GM23338 (cell line): ENCODE data around the gene NCSTN. TPM values are rescaled to one million over a fixed set of nuclear protein-coding genes. Genes with fewer than 3 reads are reported as not detected.

Source experiments
- ATAC-seq: fragments of 200-7000 bp; cut with Tn5 transposase; 3 replicates; pipeline ENCODE4 v1.9.1; 2020
- DNase-seq: peaks from one replicate; pipeline ENCODE4 v3.0.0-alpha.2; 2015; ENCODE audit warnings: low spot score
- H2AFZ ChIP-seq: fragments of 200-600 bp; sonication (generic); 2 replicates; pipeline ENCODE4 v1.8.0; 2016; ENCODE audit warnings: antibody characterized with exemption, mild to moderate bottlenecking, moderate library complexity
- H3F3A ChIP-seq: fragments of 200-600 bp; sonication (generic); replicated peaks from 2 replicates; pipeline ENCODE4 v1.8.0; 2017; ENCODE audit warnings: antibody characterized with exemption, mixed run types, low read depth
- H3K27ac ChIP-seq: fragments of 200-600 bp; sonication (generic); 2 replicates; pipeline ENCODE4 v1.6.1; 2016; ENCODE audit warnings: low read depth
- H3K27me3 ChIP-seq: fragments of 200-600 bp; sonication (generic); 2 replicates; pipeline ENCODE4 v1.8.0; 2016; ENCODE audit warnings: mild to moderate bottlenecking, mixed run types, moderate library complexity; ENCODE audit not compliant: insufficient read depth
- H3K36me3 ChIP-seq: fragments of 200-600 bp; sonication (generic); 2 replicates; pipeline ENCODE4 v1.8.0; 2016; ENCODE audit warnings: mild to moderate bottlenecking; ENCODE audit not compliant: insufficient read depth
- H3K4me1 ChIP-seq: fragments of 200-600 bp; sonication (generic); 2 replicates; pipeline ENCODE4 v1.8.0; 2016; ENCODE audit warnings: mild to moderate bottlenecking, moderate library complexity; ENCODE audit not compliant: insufficient read depth
- H3K4me2 ChIP-seq: fragments of 200-600 bp; sonication (generic); 2 replicates; pipeline ENCODE4 v1.7.1; 2017; ENCODE audit warnings: mixed run types
- H3K4me3 ChIP-seq: fragments of 200-600 bp; sonication (generic); 2 replicates; pipeline ENCODE4 v1.6.1; 2016; ENCODE audit warnings: mixed run types
- H3K79me2 ChIP-seq: fragments of 200-600 bp; sonication (generic); replicated peaks from 2 replicates; pipeline ENCODE4 v1.8.0; 2017; ENCODE audit warnings: mild to moderate bottlenecking; ENCODE audit not compliant: insufficient read depth
- H3K9me2 ChIP-seq: fragments of 200-600 bp; sonication (generic); 2 replicates; pipeline ENCODE4 v1.8.0; 2017; ENCODE audit not compliant: insufficient read depth
- H4K20me1 ChIP-seq: fragments of 200-600 bp; sonication (generic); replicated peaks from 2 replicates; pipeline ENCODE4 v1.8.0; 2017; ENCODE audit warnings: mild to moderate bottlenecking; ENCODE audit not compliant: insufficient read depth
- H3K27ac Mint-ChIP-seq: 2 replicates; pipeline ENCODE4 v1.8.0; 2020; ENCODE audit warnings: inconsistent platforms, mild to moderate bottlenecking, moderate library complexity, mixed read lengths
- H3K27me3 Mint-ChIP-seq: 3 replicates; pipeline ENCODE4 v1.8.0; 2022; ENCODE audit warnings: low read depth, mild to moderate bottlenecking, moderate library complexity, mixed read lengths, inconsistent platforms; ENCODE audit not compliant: insufficient read depth, poor library complexity
- H3K36me3 Mint-ChIP-seq: 3 replicates; pipeline ENCODE4 v1.8.0; 2021; ENCODE audit warnings: low read depth, mild to moderate bottlenecking, inconsistent platforms, moderate library complexity, mixed read lengths
- H3K4me1 Mint-ChIP-seq: 3 replicates; pipeline ENCODE4 v1.8.0; 2020; ENCODE audit warnings: mild to moderate bottlenecking, inconsistent platforms, mixed read lengths
- H3K4me3 Mint-ChIP-seq: 3 replicates; pipeline ENCODE4 v1.8.0; 2021; ENCODE audit warnings: moderate library complexity, mild to moderate bottlenecking, inconsistent platforms, mixed read lengths
- H3K9me3 Mint-ChIP-seq: 3 replicates; pipeline ENCODE4 v1.8.0; 2020; ENCODE audit warnings: moderate library complexity, mild to moderate bottlenecking, inconsistent platforms, mixed read lengths
- EZH2 ChIP-seq: fragments of 200-600 bp; sonication (generic); IDR thresholded peaks from one replicate; pipeline ENCODE4 v1.8.0; 2017; ENCODE audit warnings: antibody characterized with exemption, mild to moderate bottlenecking, low read depth; ENCODE audit not compliant: unreplicated experiment
- EZH2phosphoT487 ChIP-seq: fragments of 200-600 bp; sonication (generic); IDR thresholded peaks from one replicate; pipeline ENCODE4 v1.8.1; 2018; ENCODE audit warnings: antibody characterized with exemption; ENCODE audit not compliant: unreplicated experiment
- NANOG ChIP-seq: IDR thresholded peaks from 2 replicates; pipeline ENCODE4 v1.6.1; 2016; ENCODE audit warnings: antibody characterized with exemption, borderline replicate concordance
- POLR2AphosphoS5 ChIP-seq: IDR thresholded peaks from 2 replicates; pipeline ENCODE4 v1.6.1; 2016; ENCODE audit warnings: antibody characterized with exemption, low read depth
- ZNF331 ChIP-seq: fragments of 250-450 bp; sonication (Bioruptor Pico); IDR thresholded peaks from 2 replicates; pipeline ENCODE4 v1.5.0; 2020; ENCODE audit warnings: low read depth, mild to moderate bottlenecking, moderate library complexity
- polyA plus RNA-seq: library from polyadenylated mRNA; unstranded; fragments of >200 nt; fragmentation: Nextera tagmentation; extraction: Ambion mirVana; gene quantifications from 2 replicates; pipeline ENCODE4 v1.2.1, GENCODE V29; 2016
- total RNA-seq: library from RNA; depleted of rRNA; stranded (reverse); fragments of >200 nt; shearing (Covaris generic); gene quantifications from 2 replicates; pipeline ENCODE4 v1.2.3, GENCODE V29; 2014
- TF ChIP-seq, protein P1 (sequence below), 2 experiments: fragments of 200-600 bp in 1 of 2; sonication (generic) in 1 of 2; conservative IDR thresholded peaks; 2 replicates each; pipeline versions ENCODE4 v1.5.1 to v1.6.1; 2016 to 2017; ENCODE audit warnings: antibody characterized with exemption in 2 of 2, low read depth in 2 of 2, mild to moderate bottlenecking in 2 of 2, moderate library complexity in 1 of 2
- TF ChIP-seq, protein P2 (sequence below): IDR thresholded peaks from one replicate; pipeline ENCODE4 v1.6.1; 2018; ENCODE audit warnings: antibody characterized with exemption; ENCODE audit not compliant: unreplicated experiment
- TF ChIP-seq, protein P3 (sequence below): fragments of 250-450 bp; sonication (Bioruptor Pico); IDR thresholded peaks from 2 replicates; pipeline ENCODE4 v1.5.0; 2020; ENCODE audit warnings: mild to moderate bottlenecking, moderate library complexity

Gene NCSTN
- total and polyA plus RNA-seq, 2 experiments from 2014 or later: 36.0 to 45.9 TPM

DNA sequence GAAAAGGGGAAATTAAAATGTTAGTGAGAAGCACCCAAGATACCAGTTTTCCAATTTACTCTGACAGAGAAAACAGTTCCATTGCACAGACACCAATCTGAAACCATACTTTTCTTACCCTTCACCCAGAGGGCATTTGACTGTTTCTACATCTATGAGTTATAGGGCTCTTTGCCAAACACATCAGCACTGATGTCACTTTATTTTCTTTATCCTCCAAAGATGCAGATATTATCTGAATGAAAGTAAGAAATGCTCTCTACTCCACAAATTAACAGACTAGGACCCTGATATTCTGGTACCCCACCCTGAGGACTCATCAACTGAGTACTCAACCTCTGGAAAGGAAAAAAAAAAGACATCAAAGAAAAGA lies 34.0 kb upstream of the NCSTN start (continued):
- TF ChIP-seq EZH2phosphoT487 (no peak), NANOG (no peak), POLR2AphosphoS5 (no peak), ZNF331 (CRISPR knock-in tag) (no peak)
- TF ChIP-seq, protein P1, sequence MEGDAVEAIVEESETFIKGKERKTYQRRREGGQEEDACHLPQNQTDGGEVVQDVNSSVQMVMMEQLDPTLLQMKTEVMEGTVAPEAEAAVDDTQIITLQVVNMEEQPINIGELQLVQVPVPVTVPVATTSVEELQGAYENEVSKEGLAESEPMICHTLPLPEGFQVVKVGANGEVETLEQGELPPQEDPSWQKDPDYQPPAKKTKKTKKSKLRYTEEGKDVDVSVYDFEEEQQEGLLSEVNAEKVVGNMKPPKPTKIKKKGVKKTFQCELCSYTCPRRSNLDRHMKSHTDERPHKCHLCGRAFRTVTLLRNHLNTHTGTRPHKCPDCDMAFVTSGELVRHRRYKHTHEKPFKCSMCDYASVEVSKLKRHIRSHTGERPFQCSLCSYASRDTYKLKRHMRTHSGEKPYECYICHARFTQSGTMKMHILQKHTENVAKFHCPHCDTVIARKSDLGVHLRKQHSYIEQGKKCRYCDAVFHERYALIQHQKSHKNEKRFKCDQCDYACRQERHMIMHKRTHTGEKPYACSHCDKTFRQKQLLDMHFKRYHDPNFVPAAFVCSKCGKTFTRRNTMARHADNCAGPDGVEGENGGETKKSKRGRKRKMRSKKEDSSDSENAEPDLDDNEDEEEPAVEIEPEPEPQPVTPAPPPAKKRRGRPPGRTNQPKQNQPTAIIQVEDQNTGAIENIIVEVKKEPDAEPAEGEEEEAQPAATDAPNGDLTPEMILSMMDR (conservative IDR thresholded peaks at IDR 0.05; ENCODE audit: low read depth in 2 of 2): no peak
- TF ChIP-seq, protein P2, sequence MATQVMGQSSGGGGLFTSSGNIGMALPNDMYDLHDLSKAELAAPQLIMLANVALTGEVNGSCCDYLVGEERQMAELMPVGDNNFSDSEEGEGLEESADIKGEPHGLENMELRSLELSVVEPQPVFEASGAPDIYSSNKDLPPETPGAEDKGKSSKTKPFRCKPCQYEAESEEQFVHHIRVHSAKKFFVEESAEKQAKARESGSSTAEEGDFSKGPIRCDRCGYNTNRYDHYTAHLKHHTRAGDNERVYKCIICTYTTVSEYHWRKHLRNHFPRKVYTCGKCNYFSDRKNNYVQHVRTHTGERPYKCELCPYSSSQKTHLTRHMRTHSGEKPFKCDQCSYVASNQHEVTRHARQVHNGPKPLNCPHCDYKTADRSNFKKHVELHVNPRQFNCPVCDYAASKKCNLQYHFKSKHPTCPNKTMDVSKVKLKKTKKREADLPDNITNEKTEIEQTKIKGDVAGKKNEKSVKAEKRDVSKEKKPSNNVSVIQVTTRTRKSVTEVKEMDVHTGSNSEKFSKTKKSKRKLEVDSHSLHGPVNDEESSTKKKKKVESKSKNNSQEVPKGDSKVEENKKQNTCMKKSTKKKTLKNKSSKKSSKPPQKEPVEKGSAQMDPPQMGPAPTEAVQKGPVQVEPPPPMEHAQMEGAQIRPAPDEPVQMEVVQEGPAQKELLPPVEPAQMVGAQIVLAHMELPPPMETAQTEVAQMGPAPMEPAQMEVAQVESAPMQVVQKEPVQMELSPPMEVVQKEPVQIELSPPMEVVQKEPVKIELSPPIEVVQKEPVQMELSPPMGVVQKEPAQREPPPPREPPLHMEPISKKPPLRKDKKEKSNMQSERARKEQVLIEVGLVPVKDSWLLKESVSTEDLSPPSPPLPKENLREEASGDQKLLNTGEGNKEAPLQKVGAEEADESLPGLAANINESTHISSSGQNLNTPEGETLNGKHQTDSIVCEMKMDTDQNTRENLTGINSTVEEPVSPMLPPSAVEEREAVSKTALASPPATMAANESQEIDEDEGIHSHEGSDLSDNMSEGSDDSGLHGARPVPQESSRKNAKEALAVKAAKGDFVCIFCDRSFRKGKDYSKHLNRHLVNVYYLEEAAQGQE: no peak

DNA sequence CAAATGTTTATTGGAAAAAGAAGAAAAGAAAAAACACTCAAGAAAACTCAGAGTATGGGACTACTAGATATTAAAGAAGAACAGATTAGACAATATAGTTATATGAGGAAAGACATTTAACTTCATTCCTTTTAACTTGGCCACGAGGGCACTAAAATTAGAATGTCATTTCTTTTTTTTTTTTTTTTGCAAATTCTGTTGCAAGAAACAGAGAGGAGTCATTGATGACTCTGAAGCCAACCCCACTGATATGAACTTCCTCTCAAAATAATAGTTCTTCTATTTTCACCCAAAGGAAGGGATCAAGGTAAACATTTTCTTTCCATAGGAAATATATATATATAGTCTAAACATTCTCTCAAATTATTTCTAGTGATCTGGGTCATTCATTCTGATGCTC lies 33.6 kb upstream of the NCSTN start:
- Histone ChIP-seq H3K27ac (no peak overlapping the region), H3F3A (no peaks in the 10 kb centered on the region; the same call in 1 of the 2 replicates), H4K20me1 (0 out of 2 replicates have a peak, but pooled peaks cover 8% of the 10 kb centered on the region), H3K9me2 (no peaks in the 10 kb centered on the region), H3K27me3 (no peaks in the 10 kb centered on the region), H3K79me2 (no peaks in the 10 kb centered on the region), H3K36me3 (peaks cover 59% of the 10 kb centered on the region), H2AFZ (no peak overlapping the region), H3K4me3 (no peak overlapping the region), H3K4me1 (peaks cover 30% of the 10 kb centered on the region), H3K4me2 (no peak overlapping the region)
- H3K27ac Mint-ChIP-seq: peak overlapping the region; percentile 51; the same call in 1 of the 2 replicates
- no peak overlapping the region for H3K4me3 Mint-ChIP-seq
- ATAC-seq: no peak
- no peak for DNase-seq
- H3K9me3 Mint-ChIP-seq: no peaks in the 10 kb centered on the region
- peaks cover 84% of the 10 kb centered on the region for H3K36me3 Mint-ChIP-seq
- peaks cover 6% of the 10 kb centered on the region for H3K27me3 Mint-ChIP-seq
- H3K4me1 Mint-ChIP-seq: peaks cover 37% of the 10 kb centered on the region
- TF ChIP-seq ZNF331 (CRISPR knock-in tag) (no peak), EZH2 (no peak), POLR2AphosphoS5 (no peak), EZH2phosphoT487 (no peak)
- TF ChIP-seq, protein P3, sequence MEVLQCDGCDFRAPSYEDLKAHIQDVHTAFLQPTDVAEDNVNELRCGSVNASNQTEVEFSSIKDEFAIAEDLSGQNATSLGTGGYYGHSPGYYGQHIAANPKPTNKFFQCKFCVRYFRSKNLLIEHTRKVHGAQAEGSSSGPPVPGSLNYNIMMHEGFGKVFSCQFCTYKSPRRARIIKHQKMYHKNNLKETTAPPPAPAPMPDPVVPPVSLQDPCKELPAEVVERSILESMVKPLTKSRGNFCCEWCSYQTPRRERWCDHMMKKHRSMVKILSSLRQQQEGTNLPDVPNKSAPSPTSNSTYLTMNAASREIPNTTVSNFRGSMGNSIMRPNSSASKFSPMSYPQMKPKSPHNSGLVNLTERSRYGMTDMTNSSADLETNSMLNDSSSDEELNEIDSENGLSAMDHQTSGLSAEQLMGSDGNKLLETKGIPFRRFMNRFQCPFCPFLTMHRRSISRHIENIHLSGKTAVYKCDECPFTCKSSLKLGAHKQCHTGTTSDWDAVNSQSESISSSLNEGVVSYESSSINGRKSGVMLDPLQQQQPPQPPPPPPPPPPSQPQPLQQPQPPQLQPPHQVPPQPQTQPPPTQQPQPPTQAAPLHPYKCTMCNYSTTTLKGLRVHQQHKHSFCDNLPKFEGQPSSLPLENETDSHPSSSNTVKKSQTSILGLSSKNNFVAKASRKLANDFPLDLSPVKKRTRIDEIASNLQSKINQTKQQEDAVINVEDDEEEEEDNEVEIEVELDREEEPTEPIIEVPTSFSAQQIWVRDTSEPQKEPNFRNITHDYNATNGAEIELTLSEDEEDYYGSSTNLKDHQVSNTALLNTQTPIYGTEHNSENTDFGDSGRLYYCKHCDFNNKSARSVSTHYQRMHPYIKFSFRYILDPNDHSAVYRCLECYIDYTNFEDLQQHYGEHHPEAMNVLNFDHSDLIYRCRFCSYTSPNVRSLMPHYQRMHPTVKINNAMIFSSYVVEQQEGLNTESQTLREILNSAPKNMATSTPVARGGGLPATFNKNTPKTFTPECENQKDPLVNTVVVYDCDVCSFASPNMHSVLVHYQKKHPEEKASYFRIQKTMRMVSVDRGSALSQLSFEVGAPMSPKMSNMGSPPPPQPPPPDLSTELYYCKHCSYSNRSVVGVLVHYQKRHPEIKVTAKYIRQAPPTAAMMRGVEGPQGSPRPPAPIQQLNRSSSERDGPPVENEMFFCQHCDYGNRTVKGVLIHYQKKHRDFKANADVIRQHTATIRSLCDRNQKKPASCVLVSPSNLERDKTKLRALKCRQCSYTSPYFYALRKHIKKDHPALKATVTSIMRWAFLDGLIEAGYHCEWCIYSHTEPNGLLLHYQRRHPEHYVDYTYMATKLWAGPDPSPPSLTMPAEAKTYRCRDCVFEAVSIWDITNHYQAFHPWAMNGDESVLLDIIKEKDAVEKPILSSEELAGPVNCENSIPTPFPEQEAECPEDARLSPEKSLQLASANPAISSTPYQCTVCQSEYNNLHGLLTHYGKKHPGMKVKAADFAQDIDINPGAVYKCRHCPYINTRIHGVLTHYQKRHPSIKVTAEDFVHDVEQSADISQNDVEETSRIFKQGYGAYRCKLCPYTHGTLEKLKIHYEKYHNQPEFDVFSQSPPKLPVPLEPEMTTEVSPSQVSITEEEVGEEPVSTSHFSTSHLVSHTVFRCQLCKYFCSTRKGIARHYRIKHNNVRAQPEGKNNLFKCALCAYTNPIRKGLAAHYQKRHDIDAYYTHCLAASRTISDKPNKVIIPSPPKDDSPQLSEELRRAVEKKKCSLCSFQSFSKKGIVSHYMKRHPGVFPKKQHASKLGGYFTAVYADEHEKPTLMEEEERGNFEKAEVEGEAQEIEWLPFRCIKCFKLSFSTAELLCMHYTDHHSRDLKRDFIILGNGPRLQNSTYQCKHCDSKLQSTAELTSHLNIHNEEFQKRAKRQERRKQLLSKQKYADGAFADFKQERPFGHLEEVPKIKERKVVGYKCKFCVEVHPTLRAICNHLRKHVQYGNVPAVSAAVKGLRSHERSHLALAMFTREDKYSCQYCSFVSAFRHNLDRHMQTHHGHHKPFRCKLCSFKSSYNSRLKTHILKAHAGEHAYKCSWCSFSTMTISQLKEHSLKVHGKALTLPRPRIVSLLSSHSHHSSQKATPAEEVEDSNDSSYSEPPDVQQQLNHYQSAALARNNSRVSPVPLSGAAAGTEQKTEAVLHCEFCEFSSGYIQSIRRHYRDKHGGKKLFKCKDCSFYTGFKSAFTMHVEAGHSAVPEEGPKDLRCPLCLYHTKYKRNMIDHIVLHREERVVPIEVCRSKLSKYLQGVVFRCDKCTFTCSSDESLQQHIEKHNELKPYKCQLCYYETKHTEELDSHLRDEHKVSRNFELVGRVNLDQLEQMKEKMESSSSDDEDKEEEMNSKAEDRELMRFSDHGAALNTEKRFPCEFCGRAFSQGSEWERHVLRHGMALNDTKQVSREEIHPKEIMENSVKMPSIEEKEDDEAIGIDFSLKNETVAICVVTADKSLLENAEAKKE (CRISPR knock-in tag): no peak
- TF ChIP-seq, protein P2: no peak
